ENCODE measurements around the gene CFAP210.

Gene CFAP210

GRCh38 chr2:169673921-169674320 is 20.3 kb downstream of the CFAP210 start:
- Mint-ChIP-seq H3K27me3 (ENCODE audit: low read depth) (peaks cover 25% of the 10 kb centered on the region), H3K27ac (no peak overlapping the region), H3K4me3 (no peak overlapping the region), H3K9me3 (no peaks in the 10 kb centered on the region), H3K36me3 (ENCODE audit: low read depth) (no peaks in the 10 kb centered on the region), H3K4me1 (ENCODE audit: low read depth) (no peaks in the 10 kb centered on the region)
- DNase-seq (ENCODE audit: low spot score), result no peak

- Mint-ChIP-seq H3K36me3 (ENCODE audit: low read depth) (no peaks in the 10 kb centered on the region), H3K4me1 (ENCODE audit: low read depth) (no peaks in the 10 kb centered on the region), H3K27me3 (ENCODE audit: low read depth) (peaks cover 25% of the 10 kb centered on the region), H3K9me3 (no peaks in the 10 kb centered on the region), H3K4me3 (no peak overlapping the region), H3K27ac (no peak overlapping the region)
- DNase-seq (ENCODE audit: low spot score), result no peak
These were observed 21.1 kb downstream of the CFAP210 start for GRCh38 chr2:169673106-169673505.

- Mint-ChIP-seq H3K36me3 (ENCODE audit: low read depth) (no peaks in the 10 kb centered on the region), H3K27me3 (ENCODE audit: low read depth) (peaks cover 22% of the 10 kb centered on the region), H3K27ac (no peak overlapping the region), H3K4me3 (no peak overlapping the region), H3K9me3 (no peaks in the 10 kb centered on the region), H3K4me1 (ENCODE audit: low read depth) (no peaks in the 10 kb centered on the region)
- DNase-seq (ENCODE audit: low spot score), result no peak
These were observed 21.8 kb downstream of the CFAP210 start for GRCh38 chr2:169672406-169672805.

GRCh38 chr2:169670937-169671336 is 23.3 kb downstream of the CFAP210 start:
- Mint-ChIP-seq H3K27ac (no peak overlapping the region), H3K4me1 (ENCODE audit: low read depth) (peaks cover 2% of the 10 kb centered on the region), H3K4me3 (no peak overlapping the region), H3K9me3 (no peaks in the 10 kb centered on the region), H3K27me3 (ENCODE audit: low read depth) (peaks cover 12% of the 10 kb centered on the region), H3K36me3 (ENCODE audit: low read depth) (no peaks in the 10 kb centered on the region)
- no peak for DNase-seq (ENCODE audit: low spot score)

GRCh38 chr2:169670215-169670651 is 24.0 kb downstream of the CFAP210 start:
- Mint-ChIP-seq H3K4me1 (ENCODE audit: low read depth) (peaks cover 9% of the 10 kb centered on the region), H3K36me3 (ENCODE audit: low read depth) (no peaks in the 10 kb centered on the region), H3K9me3 (no peaks in the 10 kb centered on the region), H3K27ac (no peak overlapping the region), H3K27me3 (ENCODE audit: low read depth) (peaks cover 12% of the 10 kb centered on the region), H3K4me3 (no peak overlapping the region)
- no peak for DNase-seq (ENCODE audit: low spot score)

- H3K4me3 Mint-ChIP-seq, result no peak overlapping the region
- no peak for DNase-seq (ENCODE audit: low spot score)
- H3K27ac Mint-ChIP-seq, result no peak overlapping the region
- peaks cover 10% of the 10 kb centered on the region for H3K4me1 Mint-ChIP-seq (ENCODE audit: low read depth)
- no peaks in the 10 kb centered on the region for H3K9me3 Mint-ChIP-seq
- H3K27me3 Mint-ChIP-seq (ENCODE audit: low read depth), result peaks cover 4% of the 10 kb centered on the region
- H3K36me3 Mint-ChIP-seq (ENCODE audit: low read depth), result no peaks in the 10 kb centered on the region
These were observed 26.6 kb downstream of the CFAP210 start for GRCh38 chr2:169667583-169667982.

- H3K4me1 Mint-ChIP-seq (ENCODE audit: low read depth), result peaks cover 10% of the 10 kb centered on the region
- no peak overlapping the region for H3K4me3 Mint-ChIP-seq
- no peaks in the 10 kb centered on the region for H3K9me3 Mint-ChIP-seq
- peaks cover 5% of the 10 kb centered on the region for H3K27me3 Mint-ChIP-seq (ENCODE audit: low read depth)
- no peak overlapping the region for H3K27ac Mint-ChIP-seq
- no peaks in the 10 kb centered on the region for H3K36me3 Mint-ChIP-seq (ENCODE audit: low read depth)
- no peak for DNase-seq (ENCODE audit: low spot score)
These were observed 29.0 kb downstream of the CFAP210 start for GRCh38 chr2:169664978-169665930.

GRCh38 chr2:169664600-169664977 is 29.6 kb downstream of the CFAP210 start:
- no peak overlapping the region for H3K27ac Mint-ChIP-seq
- peaks cover 12% of the 10 kb centered on the region for H3K4me1 Mint-ChIP-seq (ENCODE audit: low read depth)
- H3K4me3 Mint-ChIP-seq, result no peak overlapping the region
- H3K36me3 Mint-ChIP-seq (ENCODE audit: low read depth), result no peaks in the 10 kb centered on the region
- peaks cover 8% of the 10 kb centered on the region for H3K27me3 Mint-ChIP-seq (ENCODE audit: low read depth)
- DNase-seq (ENCODE audit: low spot score), result no peak
- no peaks in the 10 kb centered on the region for H3K9me3 Mint-ChIP-seq

GRCh38 chr2:169663247-169663646 is 31.0 kb downstream of the CFAP210 start:
- no peak for DNase-seq (ENCODE audit: low spot score)
- Mint-ChIP-seq H3K27ac (no peak overlapping the region), H3K9me3 (no peaks in the 10 kb centered on the region)

GRCh38 chr2:169662744-169663143 is 31.5 kb downstream of the CFAP210 start:
- H3K36me3 Mint-ChIP-seq (ENCODE audit: low read depth), result no peaks in the 10 kb centered on the region
- no peak overlapping the region for H3K27ac Mint-ChIP-seq
- peaks cover 13% of the 10 kb centered on the region for H3K27me3 Mint-ChIP-seq (ENCODE audit: low read depth)
- H3K4me3 Mint-ChIP-seq, result no peak overlapping the region
- peaks cover 14% of the 10 kb centered on the region for H3K4me1 Mint-ChIP-seq (ENCODE audit: low read depth)
- DNase-seq (ENCODE audit: low spot score), result no peak
- H3K9me3 Mint-ChIP-seq, result no peaks in the 10 kb centered on the region

More at GRCh38 chr2:169663247-169663646, 31.0 kb downstream of the CFAP210 start:
- no peaks in the 10 kb centered on the region for H3K36me3 Mint-ChIP-seq (ENCODE audit: low read depth)
- peaks cover 14% of the 10 kb centered on the region for H3K4me1 Mint-ChIP-seq (ENCODE audit: low read depth)
- H3K27me3 Mint-ChIP-seq (ENCODE audit: low read depth), result peaks cover 13% of the 10 kb centered on the region
- H3K4me3 Mint-ChIP-seq, result no peak overlapping the region

GRCh38 chr2:169661265-169661664 is 32.9 kb downstream of the CFAP210 start:
- Mint-ChIP-seq H3K4me1 (ENCODE audit: low read depth) (peaks cover 14% of the 10 kb centered on the region), H3K36me3 (ENCODE audit: low read depth) (no peaks in the 10 kb centered on the region), H3K27me3 (ENCODE audit: low read depth) (peaks cover 19% of the 10 kb centered on the region), H3K27ac (no peak overlapping the region), H3K4me3 (no peak overlapping the region), H3K9me3 (no peaks in the 10 kb centered on the region)
- no peak for DNase-seq (ENCODE audit: low spot score)

- H3K27ac Mint-ChIP-seq, result no peak overlapping the region
- peaks cover 30% of the 10 kb centered on the region for H3K27me3 Mint-ChIP-seq (ENCODE audit: low read depth)
- no peak for DNase-seq (ENCODE audit: low spot score)
- H3K4me3 Mint-ChIP-seq, result no peak overlapping the region
- H3K9me3 Mint-ChIP-seq, result no peaks in the 10 kb centered on the region
- no peaks in the 10 kb centered on the region for H3K36me3 Mint-ChIP-seq (ENCODE audit: low read depth)
- peaks cover 4% of the 10 kb centered on the region for H3K4me1 Mint-ChIP-seq (ENCODE audit: low read depth)
These were observed 34.9 kb downstream of the CFAP210 start for GRCh38 chr2:169659320-169659719.

GRCh38 chr2:169658877-169659276 is 35.3 kb downstream of the CFAP210 start:
- no peak overlapping the region for H3K27ac Mint-ChIP-seq

GRCh38 chr2:169656164-169656563 is 38.0 kb downstream of the CFAP210 start:
- peaks cover 42% of the 10 kb centered on the region for H3K27me3 Mint-ChIP-seq (ENCODE audit: low read depth)
- no peak overlapping the region for H3K27ac Mint-ChIP-seq
- no peak for DNase-seq (ENCODE audit: low spot score)
- H3K4me3 Mint-ChIP-seq, result no peak overlapping the region
- H3K9me3 Mint-ChIP-seq, result no peaks in the 10 kb centered on the region
- H3K36me3 Mint-ChIP-seq (ENCODE audit: low read depth), result no peaks in the 10 kb centered on the region
- H3K4me1 Mint-ChIP-seq (ENCODE audit: low read depth), result peaks cover 4% of the 10 kb centered on the region

More at GRCh38 chr2:169658877-169659276, 35.3 kb downstream of the CFAP210 start:
- Mint-ChIP-seq H3K27me3 (ENCODE audit: low read depth) (peaks cover 33% of the 10 kb centered on the region), H3K36me3 (ENCODE audit: low read depth) (no peaks in the 10 kb centered on the region), H3K4me1 (ENCODE audit: low read depth) (peaks cover 4% of the 10 kb centered on the region), H3K9me3 (no peaks in the 10 kb centered on the region), H3K4me3 (no peak overlapping the region)
- no peak for DNase-seq (ENCODE audit: low spot score)
